ENCODE measurements around the gene RXFP1.

DNA sequence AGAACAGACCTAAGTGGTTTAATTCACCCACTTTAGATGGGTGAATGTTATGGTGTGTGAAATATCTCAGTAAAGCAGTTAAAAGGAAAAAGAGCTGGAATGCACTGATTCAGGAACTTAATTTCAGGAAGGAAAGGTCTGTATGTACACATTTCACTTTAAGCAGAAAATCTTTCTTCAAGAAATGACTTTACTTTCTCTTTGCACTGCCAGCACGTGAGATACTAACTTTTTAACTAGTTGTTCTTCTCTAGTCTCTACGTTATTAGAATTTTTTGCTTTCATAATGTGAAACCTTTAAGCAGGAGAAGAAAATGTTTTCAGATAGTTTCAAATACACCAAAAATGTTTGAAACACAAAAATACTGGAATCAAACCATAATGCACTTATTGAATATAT is 131.2 kb downstream of the RXFP1 start:
- TF ChIP-seq GATA2 (IDR thresholded peaks at IDR 0.05; ENCODE audit: low read depth, low read length) = no peak
- TF ChIP-seq GATA3 (IDR thresholded peaks at IDR 0.05; ENCODE audit: low read depth, low read length) = no peak

Measured in SH-SY5Y (cell line).